NCI-H2107 treated with DMSO at 0.1 percent for 48 hours (cell line): ENCODE results near the gene ZMAT1.
"Not testable (repeated sequence)": the region's sequence is repeated elsewhere in the genome, so short reads cannot be mapped to it uniquely, and the experiment has no call there.

Experiments
- DNase-seq: peaks from one replicate; lab custom pipeline; 2025; ENCODE audit not compliant: unreplicated experiment; lab: John Stamatoyannopoulos, UW

The ZMAT1 gene

GRCh38 chrX:101931488-101932248, at the start of gene ZMAT1:
Gene ZMAT1, minus strand, starts transcription at chrX:101932027. Its CDS starts 19 bp downstream, at chrX:101932008.
- DNase-seq = peak; percentile 83

- DNase-seq = no peak
Observed at GRCh38 chrX:101977106-101977505, 45.3 kb upstream of the ZMAT1 start.

GRCh38 chrX:101973066-101973465, 41.2 kb upstream of the ZMAT1 start:
- DNase-seq = no peak

- not testable (repeated sequence) for DNase-seq
Observed at GRCh38 chrX:101964923-101965539, 33.2 kb upstream of the ZMAT1 start.

GRCh38 chrX:101958139-101958538, 26.3 kb upstream of the ZMAT1 start:
- no peak for DNase-seq

- no peak for DNase-seq
Observed at GRCh38 chrX:101957174-101957573, 25.3 kb upstream of the ZMAT1 start.

GRCh38 chrX:101956556-101956955, 24.7 kb upstream of the ZMAT1 start:
- DNase-seq = no peak

- DNase-seq = no peak
Observed at GRCh38 chrX:101950581-101950980, 18.8 kb upstream of the ZMAT1 start.

- no peak for DNase-seq
Observed at GRCh38 chrX:101932249-101932570, 383 bp upstream of the ZMAT1 start.

- no peak for DNase-seq
Observed at GRCh38 chrX:101931136-101931487, 715 bp downstream of the ZMAT1 start.

- DNase-seq = no peak
Observed at GRCh38 chrX:101925733-101926132, 6.1 kb downstream of the ZMAT1 start.

GRCh38 chrX:101918751-101919150, 13.1 kb downstream of the ZMAT1 start:
- DNase-seq = no peak

GRCh38 chrX:101906136-101906796, 25.6 kb downstream of the ZMAT1 start:
- no peak for DNase-seq

GRCh38 chrX:101904996-101905395, 26.8 kb downstream of the ZMAT1 start:
- no peak for DNase-seq
